GM18502 (cell line): ENCODE measurements around the gene GAS2L2.

ENCODE experiments used
- ATAC-seq: cut with Tn5 transposase; IDR thresholded peaks from one replicate; pipeline ENCODE4 v1.9.1; 2021; ENCODE audit warnings: mild to moderate bottlenecking; ENCODE audit not compliant: unreplicated experiment, poor library complexity

Gene GAS2L2

GRCh38 chr17:35748341-35748841 lies 4.6 kb downstream of the GAS2L2 start:
- no peak for ATAC-seq

GRCh38 chr17:35747540-35748017 lies 5.5 kb downstream of the GAS2L2 start:
- no peak for ATAC-seq

- no peak for ATAC-seq
Measured at GRCh38 chr17:35745749-35746320, 7.2 kb downstream of the GAS2L2 start.

- no peak for ATAC-seq
Measured at GRCh38 chr17:35745246-35745645, 7.8 kb downstream of the GAS2L2 start.

GRCh38 chr17:35744830-35745229 lies 8.2 kb downstream of the GAS2L2 start:
- no peak for ATAC-seq

- ATAC-seq, result no peak
Measured at GRCh38 chr17:35743626-35744328, 9.3 kb downstream of the GAS2L2 start.

- no peak for ATAC-seq
Measured at GRCh38 chr17:35742896-35743477, 10.1 kb downstream of the GAS2L2 start.

- ATAC-seq, result no peak
Measured at GRCh38 chr17:35742496-35742895, 10.5 kb downstream of the GAS2L2 start.

- ATAC-seq, result no peak
Measured at GRCh38 chr17:35740997-35741931, 11.8 kb downstream of the GAS2L2 start.

- ATAC-seq, result no peak
Measured at GRCh38 chr17:35740216-35740615, 12.8 kb downstream of the GAS2L2 start.

GRCh38 chr17:35738519-35739133 lies 14.4 kb downstream of the GAS2L2 start:
- ATAC-seq, result no peak

- ATAC-seq, result no peak
Measured at GRCh38 chr17:35736236-35736635, 16.8 kb downstream of the GAS2L2 start.

- no peak for ATAC-seq
Measured at GRCh38 chr17:35735036-35735805, 17.8 kb downstream of the GAS2L2 start.

- ATAC-seq, result no peak
Measured at GRCh38 chr17:35734396-35734795, 18.6 kb downstream of the GAS2L2 start.

GRCh38 chr17:35733366-35733765 lies 19.7 kb downstream of the GAS2L2 start:
- no peak for ATAC-seq

GRCh38 chr17:35732806-35733136 lies 20.3 kb downstream of the GAS2L2 start:
- ATAC-seq, result no peak

GRCh38 chr17:35731917-35732805 lies 20.9 kb downstream of the GAS2L2 start:
- ATAC-seq, result no peak

GRCh38 chr17:35731239-35731916 lies 21.7 kb downstream of the GAS2L2 start, which contains the start of gene RASL10B:
RASL10B (plus strand) TSS chr17:35731639; CDS start chr17:35735185, 3,546 bp downstream.
- ATAC-seq, result no peak
